MM.1S (cell line): Measurements from ENCODE around the gene LAPTM4A.
A peak's percentile ranks its signal among the peaks of the same experiment; 100 is the strongest.

Experiments
- DNase-seq: peaks from one replicate; pipeline ENCODE4 v3.0.0-alpha.2; 2015
- H2AFZ ChIP-seq: fragments of 300-600 bp; sonication (generic); 2 replicates; pipeline ENCODE4 v1.6.0; 2016; ENCODE audit warnings: antibody characterized with exemption, low read length
- H3F3A ChIP-seq: fragments of 300-600 bp; sonication (generic); 2 replicates; pipeline ENCODE4 v1.6.1; 2016; ENCODE audit warnings: mild to moderate bottlenecking, antibody characterized with exemption, low read length, moderate library complexity, mixed read lengths; ENCODE audit not compliant: insufficient read depth
- H3K27ac ChIP-seq: fragments of 300-600 bp; sonication (generic); 2 replicates; pipeline ENCODE4 v1.5.1; 2016; ENCODE audit warnings: mild to moderate bottlenecking, low read length
- H3K27me3 ChIP-seq: fragments of 300-600 bp; sonication (generic); replicated peaks from 2 replicates; pipeline ENCODE4 v1.6.0; 2016; ENCODE audit warnings: low read length; ENCODE audit not compliant: insufficient read depth
- H3K36me3 ChIP-seq: fragments of 300-600 bp; sonication (generic); replicated peaks from 2 replicates; pipeline ENCODE4 v1.6.1; 2016; ENCODE audit warnings: mild to moderate bottlenecking, low read length, mixed read lengths; ENCODE audit not compliant: insufficient read depth
- H3K4me1 ChIP-seq: fragments of 300-600 bp; sonication (generic); 2 replicates; pipeline ENCODE4 v1.6.1; 2016; ENCODE audit warnings: low read length, mixed read lengths
- H3K4me2 ChIP-seq: fragments of 300-600 bp; sonication (generic); 2 replicates; pipeline ENCODE4 v1.6.0; 2016; ENCODE audit warnings: low read depth, low read length
- H3K4me3 ChIP-seq: fragments of 300-600 bp; sonication (generic); 2 replicates; pipeline ENCODE4 v1.5.1; 2016; ENCODE audit warnings: low read length, mixed read lengths
- H3K79me2 ChIP-seq: fragments of 300-600 bp; sonication (generic); 2 replicates; pipeline ENCODE4 v1.6.1; 2016; ENCODE audit warnings: mixed run types, low read length, mixed read lengths
- H3K9ac ChIP-seq: fragments of 300-600 bp; sonication (generic); 2 replicates; pipeline ENCODE4 v1.6.1; 2016; ENCODE audit warnings: low read length, mixed read lengths
- H3K9me2 ChIP-seq: fragments of 300-600 bp; sonication (generic); replicated peaks from 2 replicates; pipeline ENCODE4 v1.6.1; 2016; ENCODE audit warnings: mild to moderate bottlenecking, low read length, mixed read lengths; ENCODE audit not compliant: insufficient read depth
- H3K9me3 ChIP-seq: fragments of 300-600 bp; sonication (generic); replicated peaks from 2 replicates; pipeline ENCODE4 v1.6.1; 2016; ENCODE audit warnings: mild to moderate bottlenecking, low read length, mixed read lengths; ENCODE audit not compliant: insufficient read depth
- H4K20me1 ChIP-seq: fragments of 300-600 bp; sonication (generic); 2 replicates; pipeline ENCODE4 v1.6.1; 2016; ENCODE audit warnings: mild to moderate bottlenecking, low read length, moderate library complexity, mixed read lengths; ENCODE audit not compliant: insufficient read depth
- CTCF ChIP-seq: fragments of 300-600 bp; sonication (generic); IDR thresholded peaks from 2 replicates; pipeline ENCODE4 v1.5.1; 2016; ENCODE audit warnings: antibody characterized with exemption, low read length, mixed read lengths
- EZH2 ChIP-seq: fragments of 300-600 bp; sonication (generic); optimal IDR thresholded peaks from 2 replicates; pipeline ENCODE3; 2017; ENCODE audit warnings: low read depth, mild to moderate bottlenecking, antibody characterized with exemption, low read length, mixed read lengths
- EZH2phosphoT487 ChIP-seq: fragments of 300-600 bp; sonication (generic); IDR thresholded peaks from 2 replicates; pipeline ENCODE4 v1.6.1; 2018; ENCODE audit warnings: antibody characterized with exemption, low read length

LAPTM4A gene

GRCh38 chr2:20097889-20098714 is 46.7 kb upstream of the LAPTM4A start:
- no peaks in the 10 kb centered on the region for H4K20me1 ChIP-seq
- H3K4me3 ChIP-seq, result no peak overlapping the region
- no peaks in the 10 kb centered on the region for H3K9me2 ChIP-seq
- H3K27me3 ChIP-seq, result no peaks in the 10 kb centered on the region
- no peaks in the 10 kb centered on the region for H3F3A ChIP-seq
- H3K27ac ChIP-seq, result no peak overlapping the region
- no peaks in the 10 kb centered on the region for H3K36me3 ChIP-seq
- DNase-seq, result peak; percentile 85
- H3K4me1 ChIP-seq, result no peaks in the 10 kb centered on the region
- H3K9me3 ChIP-seq, result no peaks in the 10 kb centered on the region
- no peak overlapping the region for H3K9ac ChIP-seq
- peak; percentile 92 for TF ChIP-seq CTCF
- no peak for TF ChIP-seq EZH2
- TF ChIP-seq EZH2phosphoT487, result no peak
- peak overlapping the region; percentile 19; the same call in 1 of the 2 replicates for H3K4me2 ChIP-seq
- no peaks in the 10 kb centered on the region for H3K79me2 ChIP-seq
- no peak overlapping the region for H2AFZ ChIP-seq

GRCh38 chr2:20095469-20095868 is 44.0 kb upstream of the LAPTM4A start:
- Histone ChIP-seq H4K20me1 (no peaks in the 10 kb centered on the region), H3K9me3 (no peaks in the 10 kb centered on the region), H3F3A (no peaks in the 10 kb centered on the region), H3K79me2 (no peaks in the 10 kb centered on the region), H3K4me3 (no peak overlapping the region), H2AFZ (no peak overlapping the region), H3K4me1 (no peaks in the 10 kb centered on the region), H3K27ac (no peak overlapping the region), H3K9ac (no peak overlapping the region), H3K36me3 (no peaks in the 10 kb centered on the region), H3K4me2 (no peak overlapping the region), H3K9me2 (no peaks in the 10 kb centered on the region), H3K27me3 (no peaks in the 10 kb centered on the region)
- DNase-seq, result no peak
- TF ChIP-seq EZH2phosphoT487, result no peak
- TF ChIP-seq EZH2, result no peak
- no peak for TF ChIP-seq CTCF

- H3K27ac ChIP-seq, result no peak overlapping the region
- TF ChIP-seq EZH2, result no peak
- TF ChIP-seq CTCF, result no peak
- TF ChIP-seq EZH2phosphoT487, result no peak
- no peaks in the 10 kb centered on the region for H3K9me2 ChIP-seq
- no peak overlapping the region for H3K9ac ChIP-seq
- H3K4me3 ChIP-seq, result no peak overlapping the region
- no peaks in the 10 kb centered on the region for H3F3A ChIP-seq
- H3K27me3 ChIP-seq, result no peaks in the 10 kb centered on the region
- no peaks in the 10 kb centered on the region for H3K4me1 ChIP-seq
- H3K36me3 ChIP-seq, result no peaks in the 10 kb centered on the region
- no peak for DNase-seq
- no peaks in the 10 kb centered on the region for H3K9me3 ChIP-seq
- no peaks in the 10 kb centered on the region for H4K20me1 ChIP-seq
- no peak overlapping the region for H3K4me2 ChIP-seq
- no peak overlapping the region for H2AFZ ChIP-seq
- H3K79me2 ChIP-seq, result no peaks in the 10 kb centered on the region
Observed at GRCh38 chr2:20094955-20095354, 43.5 kb upstream of the LAPTM4A start.
